ENCODE data around the gene LGALS4.

DNA sequence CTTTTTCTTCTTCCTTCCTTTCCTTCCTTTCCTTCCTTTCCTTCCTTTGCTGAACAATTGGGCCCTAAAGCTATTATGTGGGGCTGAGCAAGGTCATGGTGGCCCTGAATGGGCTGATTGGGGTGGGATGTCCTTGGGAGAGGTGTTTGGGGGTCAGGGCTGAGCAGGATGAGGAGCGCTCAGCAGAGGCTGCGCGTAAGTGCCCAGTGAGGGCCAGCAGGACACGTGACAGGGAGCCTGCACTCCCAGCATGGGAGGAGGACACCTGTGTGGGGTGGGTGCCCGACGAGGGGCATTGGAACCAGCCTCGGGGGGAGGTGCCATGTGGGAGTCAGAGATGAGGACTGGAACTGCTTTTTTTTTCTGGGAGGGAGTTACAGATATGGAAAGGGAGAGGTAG lies 34.0 kb downstream of the LGALS4 start:
- TF ChIP-seq EZH2 (IDR thresholded peaks at IDR 0.05) (no peak), POLR2AphosphoS5 (IDR thresholded peaks at IDR 0.05; ENCODE audit: borderline replicate concordance, low read depth, low read length) (no peak), FOXP2 (optimal IDR thresholded peaks at IDR 0.05; ENCODE audit: control extremely low read depth, extremely low read length, insufficient read depth) (no peak)

Measured in SK-N-MC (cell line).